DMS79 (cell line): ENCODE data around the gene MZF1.
A peak's percentile ranks its signal among the peaks of the same experiment; 100 is the strongest.
"Not testable (repeated sequence)": the region's sequence is repeated elsewhere in the genome, so short reads cannot be mapped to it uniquely, and the experiment has no call there.

Experiments used
- DNase-seq: peaks from one replicate; lab custom pipeline; 2025; lab: John Stamatoyannopoulos, UW

The MZF1 gene

GRCh38 chr19:58539169-58539559 is 34.0 kb downstream of the MZF1 start:
- not testable (repeated sequence) for DNase-seq

DNA sequence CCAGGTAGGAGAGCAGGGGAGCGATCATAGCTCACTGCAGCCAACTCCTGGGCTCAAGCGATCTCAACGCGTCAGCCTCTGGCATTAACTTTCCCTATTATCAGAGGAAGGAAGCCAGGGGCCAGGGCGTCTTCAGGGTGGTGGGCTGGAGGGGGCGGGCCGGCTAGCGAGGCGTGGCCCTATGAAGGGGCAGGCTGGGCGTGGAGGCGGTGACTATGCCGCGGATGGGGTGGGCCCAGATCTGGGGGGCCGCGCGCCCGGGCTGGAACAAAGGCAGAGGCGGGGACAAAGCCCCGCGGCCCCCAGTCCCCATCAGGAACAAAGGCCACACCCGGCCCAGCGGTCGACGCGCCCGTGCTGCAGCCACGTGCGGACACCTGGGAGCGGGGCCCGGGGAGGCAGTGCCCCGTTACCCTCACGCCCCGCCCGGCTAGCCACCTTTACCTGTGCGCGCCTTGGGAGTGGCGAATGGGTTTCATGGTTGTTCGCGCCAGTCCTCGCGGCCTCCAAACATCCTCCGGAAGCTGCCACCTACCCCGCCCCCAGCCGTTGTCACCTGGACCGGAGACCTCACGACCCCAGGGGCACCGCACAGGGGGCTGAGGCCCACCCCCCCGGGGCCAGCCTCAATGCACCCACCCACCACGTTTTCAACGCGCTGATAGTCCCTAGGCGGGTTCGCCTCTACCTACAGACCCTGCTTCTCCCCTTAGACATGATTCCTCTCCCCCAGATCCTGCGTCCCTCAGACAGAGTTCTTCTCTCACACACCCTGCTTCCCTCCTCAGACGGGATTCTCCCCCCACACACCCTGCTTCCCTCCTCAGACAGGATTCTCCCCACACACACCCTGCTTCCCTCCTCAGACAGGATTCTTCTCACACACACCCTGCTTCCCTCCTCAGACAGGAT is 34.6 kb downstream of the MZF1 start:
- no peak for DNase-seq

GRCh38 chr19:58536852-58537798 is 36.0 kb downstream of the MZF1 start:
- DNase-seq = no peak

DNA sequence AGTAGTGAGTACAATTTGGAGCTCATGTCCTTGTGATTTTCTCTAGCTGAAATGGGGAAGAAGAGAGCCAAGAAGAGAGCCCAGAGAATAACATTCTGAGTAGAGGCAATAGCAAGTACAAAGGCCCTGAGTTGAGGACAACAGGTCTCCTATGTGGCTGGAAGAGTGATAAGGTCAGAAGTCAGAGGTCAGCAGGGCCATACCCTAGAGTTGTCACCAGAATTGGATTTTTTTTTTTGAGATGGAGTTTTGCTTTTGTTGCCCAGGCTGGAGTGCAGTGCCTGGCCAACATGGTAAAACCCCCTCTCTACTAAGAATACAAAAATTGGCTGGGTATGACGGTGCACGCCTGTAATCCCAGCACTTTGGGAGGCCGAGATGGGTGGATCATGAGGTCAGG is 37.3 kb downstream of the MZF1 start:
- DNase-seq = no peak

- DNase-seq = no peak
These were observed 41.9 kb downstream of the MZF1 start for GRCh38 chr19:58531034-58531840.

DNA sequence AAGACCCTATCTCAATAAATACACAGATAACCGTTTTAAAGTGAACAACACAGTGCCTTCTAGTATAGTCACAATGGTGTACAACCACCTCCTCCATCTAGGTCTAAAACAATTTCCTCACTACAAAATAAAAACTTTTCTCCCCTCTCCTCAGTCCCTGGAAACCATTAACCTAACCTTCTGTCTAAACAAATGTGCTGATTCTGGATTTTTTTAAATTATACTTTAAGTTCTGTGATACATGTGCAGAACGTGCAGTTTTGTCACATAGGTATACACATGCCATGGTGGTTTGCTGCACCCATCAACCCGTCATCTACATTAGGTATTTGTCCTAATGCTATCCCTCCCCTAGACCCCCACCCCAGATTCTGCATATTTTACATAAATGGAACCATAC is 43.7 kb downstream of the MZF1 start:
- no peak for DNase-seq

DNA sequence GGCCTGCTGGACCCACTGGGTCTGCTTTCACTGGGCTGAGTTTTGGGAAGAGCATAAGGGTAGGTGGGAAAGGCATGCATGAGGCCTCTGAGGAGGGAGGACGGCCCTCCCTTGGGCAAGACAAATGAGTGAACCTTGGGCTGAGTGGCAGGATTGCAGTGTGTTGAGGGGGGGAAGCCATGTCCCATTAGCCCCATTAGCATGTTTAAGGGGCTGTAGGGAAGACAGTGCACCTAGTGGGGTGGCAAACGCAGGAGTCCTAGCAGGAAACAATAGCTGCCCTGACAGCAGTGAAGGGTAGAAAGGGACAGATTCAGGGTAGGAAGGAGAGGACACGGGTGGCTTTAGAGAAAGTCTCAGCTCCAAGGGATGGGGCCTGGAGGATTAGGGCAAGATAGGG is 50.4 kb downstream of the MZF1 start:
- no peak for DNase-seq

DNA sequence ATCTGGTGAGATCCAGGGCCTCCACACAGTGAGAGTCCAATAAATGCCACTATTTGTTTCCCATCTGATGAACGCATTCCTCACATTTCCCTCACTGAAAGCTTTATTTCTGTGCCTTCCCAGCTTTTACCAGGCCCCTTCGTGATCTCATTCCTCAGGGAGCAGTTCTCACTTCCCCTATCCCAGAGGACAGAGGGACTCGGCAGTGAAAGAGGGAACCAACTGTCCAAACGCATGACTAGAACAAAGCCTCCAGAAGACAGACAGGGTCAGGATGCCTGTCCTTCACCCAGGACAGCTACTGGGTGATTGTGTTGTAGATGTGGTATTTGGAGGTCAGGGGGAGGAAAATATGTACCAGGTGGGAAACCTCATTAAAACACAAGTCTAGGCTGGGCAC is 51.5 kb downstream of the MZF1 start:
- no peak for DNase-seq

DNA sequence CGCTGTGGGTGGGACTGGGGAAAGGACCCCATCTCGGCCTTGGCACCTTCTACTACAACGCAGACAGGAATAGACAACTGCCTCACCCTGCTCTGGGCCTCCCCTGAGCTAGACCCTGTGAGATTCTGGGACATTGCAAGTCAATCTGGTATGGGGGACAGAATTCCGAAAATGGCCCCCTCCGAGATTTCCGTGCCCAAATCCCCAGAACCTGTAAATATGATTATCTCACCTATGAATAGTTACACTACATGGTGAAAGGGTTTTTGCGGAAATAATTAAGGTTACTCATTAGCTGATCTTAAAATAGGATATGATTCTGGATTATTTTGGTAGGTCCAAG is 52.9 kb downstream of the MZF1 start:
- DNase-seq = no peak

DNA sequence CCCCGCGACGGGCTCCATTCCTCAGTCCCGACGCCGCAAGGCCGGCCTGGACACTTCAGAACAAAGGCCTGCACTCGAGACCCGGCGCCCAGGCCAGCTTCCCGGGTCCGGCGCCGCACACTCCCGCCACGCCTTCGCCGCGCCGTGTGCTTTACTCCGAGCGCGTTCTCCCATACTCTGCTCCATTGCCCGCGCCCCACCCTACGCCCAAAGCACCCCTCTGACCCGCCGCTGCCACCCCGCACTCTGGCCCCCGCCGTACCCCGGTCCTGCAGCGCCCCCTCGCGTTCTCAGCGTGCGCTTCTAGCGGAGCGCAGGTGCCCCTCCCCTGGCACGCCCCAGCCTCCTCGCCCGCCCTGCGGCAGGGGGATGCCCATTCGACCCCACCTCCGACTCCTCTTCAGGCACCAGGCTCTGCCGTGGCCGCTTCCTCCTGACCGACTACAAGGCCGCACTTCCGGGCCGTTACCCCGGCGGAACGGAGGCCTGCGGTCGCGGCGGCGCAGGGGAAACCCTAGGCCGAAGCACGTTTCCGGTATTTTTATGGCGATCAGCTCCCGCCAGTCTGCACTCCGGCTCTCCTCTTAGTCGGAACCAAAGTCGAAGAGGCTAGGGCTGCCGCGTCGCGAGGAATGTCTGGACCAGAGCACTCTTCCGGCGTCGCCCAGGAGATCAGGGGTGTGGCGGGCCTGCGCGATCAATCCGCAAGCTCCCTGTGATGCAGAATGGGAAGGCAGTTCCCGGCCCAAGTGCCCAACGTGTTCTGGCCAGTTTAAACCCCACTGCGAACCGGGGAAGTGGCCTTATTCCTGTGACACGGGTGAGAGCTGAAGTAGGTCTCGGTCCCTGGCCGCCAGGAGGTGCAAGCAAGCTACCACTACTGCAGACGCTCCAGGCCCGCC is 53.5 kb downstream of the MZF1 start, which contains the start of gene ZBTB45:
Gene ZBTB45 (minus strand): TSS at position 456 of the 902 bp plus-strand sequence. CDS start 2,137 bp downstream, outside the sequence.
- DNase-seq = peak; percentile 90

GRCh38 chr19:58519087-58519354 is 54.1 kb downstream of the MZF1 start:
- peak; percentile 35 for DNase-seq

DNA sequence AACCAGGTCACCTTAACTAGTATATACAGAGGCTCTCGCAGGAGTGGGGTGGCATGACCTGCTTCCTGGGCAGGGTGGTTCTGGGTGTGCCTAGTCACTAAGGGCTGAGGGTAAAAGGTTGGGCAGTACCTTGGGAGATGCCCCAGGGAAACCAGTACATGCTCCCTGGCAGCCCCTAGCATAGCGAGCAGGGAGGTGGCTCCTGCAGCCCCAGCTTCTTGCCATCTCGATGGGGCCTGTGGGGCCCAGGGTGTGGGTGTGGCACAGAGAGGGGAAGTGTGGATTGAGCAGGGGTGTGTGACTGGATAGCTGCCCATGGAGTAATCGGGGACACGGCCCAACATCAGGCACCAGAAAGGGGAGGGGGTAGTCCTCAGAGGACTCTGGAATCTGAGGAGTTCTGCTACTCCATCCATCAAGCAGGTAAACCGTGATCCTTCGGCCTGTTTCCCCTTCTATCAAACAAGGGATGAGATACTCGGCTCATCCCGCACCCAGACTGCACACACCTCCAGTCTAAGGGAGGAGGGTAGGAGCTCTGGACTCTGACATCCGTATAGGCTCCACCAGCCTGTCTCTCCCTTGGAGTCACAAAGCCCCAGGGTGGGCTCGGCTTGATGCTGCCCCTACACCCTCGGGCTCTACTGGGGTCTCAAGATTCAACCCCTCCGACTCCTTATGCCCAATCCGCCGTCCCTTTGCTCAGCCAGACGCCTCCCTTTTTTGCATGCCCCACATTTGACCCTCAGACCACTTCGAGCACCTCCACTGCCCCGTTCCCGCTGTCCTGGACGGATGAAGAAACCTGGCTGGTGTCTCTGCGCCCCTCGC is 54.7 kb downstream of the MZF1 start:
- no peak for DNase-seq

DNA sequence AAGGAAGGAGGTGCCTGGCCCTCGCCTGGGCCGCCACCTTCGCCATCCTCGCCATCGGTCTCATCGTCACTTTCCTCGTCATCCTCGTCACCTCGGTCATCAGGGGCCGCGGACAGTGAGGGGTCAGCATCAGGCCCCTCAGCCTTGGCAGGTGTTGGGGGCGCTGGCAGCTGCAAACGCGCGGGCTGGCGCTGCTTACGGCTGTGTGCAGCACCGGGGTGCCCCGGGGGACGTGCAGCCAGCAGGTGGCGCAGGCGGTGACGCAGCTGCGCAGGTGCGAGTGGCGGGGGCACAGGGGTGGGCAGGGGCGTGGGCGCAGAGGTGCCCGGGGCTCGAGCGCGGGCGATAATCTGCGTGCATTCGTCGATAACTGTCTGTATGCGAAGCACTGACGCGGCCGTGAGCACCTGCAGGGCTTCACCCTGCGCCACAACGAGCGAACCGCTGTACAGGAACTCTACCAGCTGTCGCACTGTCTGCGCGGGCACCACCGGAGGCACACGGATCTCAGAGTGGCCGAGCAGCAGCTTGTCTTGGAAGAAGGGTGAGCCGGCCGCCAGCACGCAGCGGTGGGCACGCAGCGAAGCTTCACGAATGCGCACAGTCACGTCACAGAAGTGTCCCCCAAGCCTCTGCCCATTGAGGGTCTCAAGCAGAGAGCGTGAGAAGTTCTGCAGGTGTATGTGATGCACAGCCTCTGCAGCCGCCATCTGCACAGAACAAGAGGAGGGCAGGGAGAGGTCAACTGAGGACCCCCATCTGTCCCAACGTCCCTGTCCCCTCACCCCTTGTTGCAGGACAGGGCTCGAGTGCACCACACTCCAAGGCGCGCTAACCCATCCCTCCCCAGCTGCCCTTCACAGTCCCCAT is 55.9 kb downstream of the MZF1 start:
- DNase-seq = no peak

DNA sequence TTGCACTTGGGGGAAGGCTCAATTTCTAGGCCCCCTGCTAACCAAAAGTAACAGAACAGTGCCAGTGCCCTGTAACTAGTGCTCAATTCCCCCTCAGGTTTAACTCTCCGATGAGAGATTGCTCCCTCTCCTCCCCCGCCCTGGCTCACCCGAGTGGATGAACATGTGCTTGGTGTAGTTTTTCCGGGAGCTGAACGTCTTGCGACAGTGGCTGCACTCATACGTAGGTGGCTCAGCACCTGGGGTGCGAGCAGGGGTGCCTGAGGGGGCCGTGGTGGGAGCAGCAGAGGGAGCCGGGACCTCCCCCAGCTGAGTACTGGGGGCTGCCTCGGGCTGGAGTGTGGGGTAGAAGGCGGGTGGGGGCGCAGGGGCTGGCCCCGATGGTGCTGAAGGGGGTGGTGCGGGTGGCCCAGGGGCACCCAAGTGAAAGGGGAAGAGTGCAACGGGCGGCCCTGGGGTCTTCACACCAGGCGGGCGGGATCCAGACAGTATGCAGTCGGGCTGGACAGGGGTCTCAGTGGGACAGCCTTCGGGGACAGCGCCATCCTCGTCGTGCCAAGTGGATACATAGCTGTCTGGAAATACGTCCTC is 56.8 kb downstream of the MZF1 start:
- DNase-seq = no peak

DNA sequence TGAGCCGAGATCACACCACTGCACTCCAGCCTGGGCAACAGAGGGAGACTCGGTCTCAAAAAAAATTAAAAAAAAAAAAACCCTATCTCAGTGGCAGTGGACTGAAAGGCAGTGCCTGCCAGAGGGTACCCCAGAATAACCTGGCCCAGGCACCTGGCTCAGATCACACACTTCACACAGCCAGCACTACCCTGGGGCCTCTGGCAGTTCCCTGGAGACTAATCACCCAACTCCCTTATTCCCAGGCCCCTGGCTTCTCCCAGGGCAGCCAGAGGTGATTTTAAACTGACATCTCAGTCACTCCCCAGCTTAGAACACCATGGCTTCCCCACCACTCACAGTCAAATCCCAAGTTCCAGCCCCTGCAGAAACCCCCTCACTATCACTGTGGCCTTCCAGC is 57.9 kb downstream of the MZF1 start:
- DNase-seq = no peak

DNA sequence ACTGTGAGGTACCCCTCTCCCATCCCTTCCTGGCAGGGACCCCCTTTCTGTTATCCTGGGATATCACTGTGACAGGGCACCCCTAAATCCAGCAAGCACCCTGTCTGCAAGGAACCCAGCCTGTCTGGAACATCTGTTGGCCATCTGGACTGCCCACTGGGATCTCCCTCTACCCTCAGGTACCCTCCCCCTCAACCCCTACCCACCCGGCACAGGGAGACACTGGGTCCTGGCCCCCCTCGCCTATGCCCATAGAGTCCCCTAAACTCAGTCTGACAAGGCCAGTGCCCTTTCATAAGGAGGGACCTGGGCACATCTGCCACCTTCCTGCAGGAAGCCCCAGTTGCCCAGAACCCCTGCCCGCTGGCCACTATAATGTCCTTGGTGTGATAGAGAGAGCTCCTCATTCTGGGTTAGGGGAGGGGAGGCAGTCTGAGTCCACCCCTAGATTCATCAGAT is 58.5 kb downstream of the MZF1 start:
- no peak for DNase-seq

DNA sequence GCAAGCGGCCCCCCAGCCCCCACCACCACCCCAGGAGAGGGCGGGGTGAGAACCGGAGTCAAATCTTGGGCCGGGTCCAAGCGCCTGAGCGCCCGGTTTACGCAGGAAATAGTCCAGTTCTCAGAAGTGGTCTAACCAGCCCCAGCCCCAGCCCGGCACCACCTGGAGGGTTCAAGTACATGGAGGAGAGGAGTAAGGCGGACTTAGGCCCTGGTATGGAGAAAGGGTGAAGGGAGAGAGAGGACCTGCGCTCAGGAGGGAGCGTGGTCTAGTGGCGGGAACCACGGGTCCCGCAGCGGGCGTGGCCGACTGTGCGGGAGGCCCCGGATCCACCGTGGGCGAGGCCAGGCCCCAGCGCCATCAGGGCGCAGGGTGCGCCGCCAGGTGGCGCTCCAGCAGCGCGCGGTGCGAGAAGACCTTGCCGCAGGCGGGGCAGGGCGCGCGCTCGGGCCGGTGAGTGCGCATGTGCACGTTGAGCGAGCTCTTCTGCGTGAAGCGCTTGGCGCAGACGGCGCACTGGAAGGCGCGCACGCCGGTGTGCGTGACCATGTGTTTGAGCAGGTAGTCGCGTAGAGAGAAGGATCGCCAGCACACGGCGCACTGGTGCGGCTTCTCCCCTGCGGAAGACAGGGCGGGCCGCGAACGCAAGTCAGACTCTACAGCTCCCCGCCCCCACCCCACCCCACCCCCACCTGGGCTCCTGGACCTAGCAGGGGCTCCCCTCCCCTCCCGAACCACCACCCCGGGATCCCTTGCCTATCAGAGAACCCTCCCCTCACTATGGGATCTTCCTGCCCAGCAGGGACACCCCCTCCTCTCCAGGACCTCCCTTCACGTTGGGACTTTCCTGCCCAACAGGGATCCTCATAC is 59.2 kb downstream of the MZF1 start:
- DNase-seq = peak; percentile 89

DNA sequence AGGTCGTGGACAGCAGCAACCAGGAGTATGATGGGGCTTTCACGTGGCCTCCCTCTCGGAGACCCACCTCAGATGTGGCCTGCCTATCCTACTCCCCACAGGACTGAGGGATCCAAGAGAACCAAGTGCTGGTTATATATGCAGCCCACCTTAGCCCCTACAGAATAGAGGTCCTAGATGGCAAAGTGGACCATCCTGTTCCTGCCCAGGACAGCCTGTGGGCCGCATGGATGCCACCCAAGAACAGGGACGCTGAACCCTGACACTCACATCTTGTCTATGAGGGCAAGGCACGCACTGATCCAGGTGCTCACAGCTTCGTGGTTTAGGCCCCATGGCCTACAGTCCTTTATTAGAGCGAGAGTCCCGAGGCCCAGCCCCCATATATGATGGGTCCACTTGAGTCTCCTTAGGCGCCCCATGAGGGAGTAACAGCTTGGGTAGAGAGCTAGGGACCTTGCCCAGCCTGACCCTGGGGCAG is 59.9 kb downstream of the MZF1 start:
- DNase-seq = no peak
